GM12878 (cell line): ENCODE results near the gene RPS6KA2. TPM values are rescaled to one million over a fixed set of nuclear protein-coding genes. Genes with fewer than 3 reads are reported as not detected.

Experiments
- ATAC-seq: fragments of 200-7000 bp; cut with Tn5 transposase; 3 replicates; pipeline ENCODE4 v1.9.1; 2020; ENCODE audit warnings: mild to moderate bottlenecking, moderate library complexity
- BruUV-seq: library from RNA; stranded (reverse); fragments of 400-500 nt; replicated peaks from 2 replicates; lab custom pipeline; 2021; lab: Mats Ljungman, UMichigan
- CTCF ChIA-PET: fragments of 300-600 bp; sonication (Branson Sonifier 250); formaldehyde crosslinking; extraction: SDS; loops from one replicate; lab custom pipeline; 2021; ENCODE audit warnings: inconsistent platforms; lab: Yijun Ruan, JAX
- POLR2A ChIA-PET: fragments of 350-600 bp; formaldehyde crosslinking; extraction: SDS; loops from one replicate; lab custom pipeline; 2021; ENCODE audit warnings: inconsistent platforms; lab: Charles Lee
- RAD21 ChIA-PET: fragments of 300-600 bp; sonication (Branson Sonifier 250); formaldehyde crosslinking; loops from one replicate; lab custom pipeline; 2023; ENCODE audit warnings: antibody characterized with exemption; ENCODE audit not compliant: unreplicated experiment; lab: Charles Lee
- SMC1A ChIA-PET: fragments of 300-600 bp; sonication (Branson Sonifier 250); formaldehyde crosslinking; loops from one replicate; lab custom pipeline; 2023; ENCODE audit not compliant: unreplicated experiment, uncharacterized antibody; lab: Charles Lee
- DNase-seq: peaks from one replicate; pipeline ENCODE4 v3.0.0-alpha.2; 2011; ENCODE audit warnings: low read depth, low spot score
- FAIRE-seq: peaks from 3 replicates; lab custom pipeline; 2011; peaks lifted over from hg19 to GRCh38; lab: Jason Lieb, UNC
- H2AFZ ChIP-seq: 2 replicates; pipeline ENCODE4 v1.6.0; 2011; ENCODE audit warnings: low read depth, low read length, control low read depth; ENCODE audit not compliant: control insufficient read depth
- H3K27ac ChIP-seq: 2 replicates; pipeline ENCODE4 v1.5.1; 2011; ENCODE audit warnings: control low read depth; ENCODE audit not compliant: control insufficient read depth, insufficient read depth
- H3K27me3 ChIP-seq, 2 experiments: replicated peaks in 1 of 2; 2 replicates each; pipeline versions ENCODE4 v1.6.0 to v1.6.1; 2011; ENCODE audit warnings: low read length in 1 of 2; ENCODE audit not compliant: control insufficient read depth in 2 of 2, insufficient read depth in 2 of 2
- H3K36me3 ChIP-seq, 2 experiments: 2 replicates each; pipeline ENCODE4 v1.5.1; 2011; ENCODE audit warnings: low read length in 1 of 2; ENCODE audit not compliant: control insufficient read depth in 2 of 2, insufficient read depth in 2 of 2
- H3K4me1 ChIP-seq: 2 replicates; pipeline ENCODE4 v1.6.1; 2011; ENCODE audit warnings: mild to moderate bottlenecking, low read length, moderate library complexity, mixed read lengths; ENCODE audit not compliant: control insufficient read depth, insufficient read depth
- H3K4me2 ChIP-seq: 2 replicates; pipeline ENCODE4 v1.6.0; 2011; ENCODE audit warnings: control low read depth; ENCODE audit not compliant: control insufficient read depth, insufficient read depth
- H3K4me3 ChIP-seq: fragments of 200-600 bp; sonication (generic); 2 replicates; pipeline ENCODE4 v1.5.1; 2016
- H3K79me2 ChIP-seq: 2 replicates; pipeline ENCODE4 v1.6.0; 2011; ENCODE audit warnings: low read length; ENCODE audit not compliant: control insufficient read depth, insufficient read depth
- H3K9ac ChIP-seq: 2 replicates; pipeline ENCODE4 v1.8.0; 2011; ENCODE audit warnings: low read length, control low read depth, mixed read lengths; ENCODE audit not compliant: control insufficient read depth, insufficient read depth
- H3K9me3 ChIP-seq: replicated peaks from 3 replicates; pipeline ENCODE4 v1.5.1; 2011; ENCODE audit warnings: mild to moderate bottlenecking, low read length; ENCODE audit not compliant: control insufficient read depth, insufficient read depth
- H4K20me1 ChIP-seq: 2 replicates; pipeline ENCODE4 v1.6.0; 2011; ENCODE audit not compliant: control insufficient read depth, insufficient read depth
- BMI1 ChIP-seq: fragments of 450-650 bp; IDR thresholded peaks from 2 replicates; pipeline ENCODE4 v1.6.1; 2016; ENCODE audit warnings: mild to moderate bottlenecking, moderate library complexity, borderline replicate concordance
- BRCA1 ChIP-seq: IDR thresholded peaks from 2 replicates; pipeline ENCODE4 v1.6.1; 2011; ENCODE audit warnings: low read depth, low read length, improper control_type of control experiment
- FOXK2 ChIP-seq: fragments of 450-650 bp; IDR thresholded peaks from 2 replicates; pipeline ENCODE4 v1.6.1; 2017; ENCODE audit warnings: mild to moderate bottlenecking, moderate library complexity
- HDAC6 ChIP-seq: fragments of 200-600 bp; sonication (generic); IDR thresholded peaks from one replicate; pipeline ENCODE4 v1.8.0; 2017; ENCODE audit warnings: antibody characterized with exemption; ENCODE audit not compliant: unreplicated experiment
- HDGF ChIP-seq: fragments of 450-650 bp; IDR thresholded peaks from 2 replicates; pipeline ENCODE4 v1.6.1; 2016; ENCODE audit warnings: antibody characterized with exemption
- JUNB ChIP-seq: IDR thresholded peaks from 2 replicates; pipeline ENCODE4 v1.6.1; 2016; ENCODE audit warnings: antibody characterized with exemption, mild to moderate bottlenecking
- KLF5 ChIP-seq: fragments of 450-650 bp; IDR thresholded peaks from 2 replicates; pipeline ENCODE4 v1.6.1; 2014; ENCODE audit warnings: mild to moderate bottlenecking; ENCODE audit not compliant: partially characterized antibody
- MTA2 ChIP-seq: fragments of 450-650 bp; IDR thresholded peaks from 2 replicates; pipeline ENCODE4 v1.6.1; 2016; ENCODE audit warnings: low read depth, mild to moderate bottlenecking, moderate library complexity
- SUPT20H ChIP-seq: IDR thresholded peaks from 2 replicates; pipeline ENCODE4 v1.6.1; 2011; ENCODE audit warnings: low read depth, mild to moderate bottlenecking, low read length, moderate library complexity, borderline replicate concordance; ENCODE audit not compliant: control insufficient read depth
- YBX1 ChIP-seq: fragments of 450-650 bp; IDR thresholded peaks from 2 replicates; pipeline ENCODE4 v1.6.1; 2016; ENCODE audit warnings: antibody characterized with exemption
- YY1 ChIP-seq: IDR thresholded peaks from 2 replicates; pipeline ENCODE4 v1.6.1; 2011; ENCODE audit warnings: low read depth, mild to moderate bottlenecking, low read length
- ZZZ3 ChIP-seq: IDR thresholded peaks from 2 replicates; pipeline ENCODE4 v1.6.1; 2011; ENCODE audit warnings: low read depth; ENCODE audit not compliant: control insufficient read depth, insufficient read length
- WGBS: methylation state at CpG from one replicate; pipeline ENCODE4 v1.1.6; 2016; ENCODE audit warnings: low lambda C conversion rate; ENCODE audit not compliant: insufficient replicate concordance, insufficient coverage; ENCODE audit errors: missing lambda C conversion rate; 5-methylcytosine and 5-hydroxymethylcytosine counted together
- in situ Hi-C: fragments of 300-500 bp; cut with MboI; formaldehyde crosslinking; loops from 9 replicates; pipeline ENCODE4 v1.14.3; 2018; ENCODE audit warnings: mixed read lengths
- intact Hi-C: fragments of 100-400 bp; cut with micrococcal nuclease; formaldehyde crosslinking; loops from one replicate; pipeline ENCODE4 v1.14.2; 2022; ENCODE audit not compliant: unreplicated experiment
- polyA plus RNA-seq, 11 experiments: library from polyadenylated mRNA; depleted of rRNA in 4 of 11; unstranded in 6 of 11; stranded (reverse) in 5 of 11; fragments of >200 nt; fragmentation: Nextera tagmentation in 4 of 11; fragmentation: Illumina TruSeq in 1 of 11; extraction: Ambion mirVana in 4 of 11; extraction: Trizol in 1 of 11; gene quantifications; 1 replicate in 1 of 11; 2 replicates in 10 of 11; pipeline versions ENCODE4 v1.2.1 to v1.2.3, GENCODE V29; 2011 to 2016; ENCODE audit warnings: inconsistent platforms in 2 of 11, missing spikeins in 2 of 11, low read depth in 1 of 11
- total RNA-seq, 4 experiments: library from RNA; depleted of rRNA in 3 of 4; stranded (reverse); fragments of >200 nt in 3 of 4; fragmentation: Illumina TruSeq in 1 of 4; extraction: Trizol in 1 of 4; gene quantifications; 2 replicates each; pipeline versions ENCODE4 v1.2.1 to v1.2.3, GENCODE V29; 2013 to 2021
- TF ChIP-seq, protein P1 (sequence below): IDR thresholded peaks from 2 replicates; pipeline ENCODE4 v1.6.1; 2012; ENCODE audit warnings: low read depth, low read length, improper control_type of control experiment
- TF ChIP-seq, protein P2 (sequence below): IDR thresholded peaks from 2 replicates; pipeline ENCODE4 v1.6.1; 2011; ENCODE audit warnings: low read depth, low read length, improper control_type of control experiment, borderline replicate concordance
- TF ChIP-seq, protein P3 (sequence below): fragments of 450-650 bp; IDR thresholded peaks from 2 replicates; pipeline ENCODE4 v1.6.1; 2017; ENCODE audit warnings: low read depth, mild to moderate bottlenecking, moderate library complexity

RPS6KA2 gene
- total and polyA plus RNA-seq, 10 of the 15 experiments (the other 5 are each of a cell fraction or from before 2014, with no cell fraction given), result 0.02 to 1.0 (median 0.22) TPM; not detected in 1

DNA sequence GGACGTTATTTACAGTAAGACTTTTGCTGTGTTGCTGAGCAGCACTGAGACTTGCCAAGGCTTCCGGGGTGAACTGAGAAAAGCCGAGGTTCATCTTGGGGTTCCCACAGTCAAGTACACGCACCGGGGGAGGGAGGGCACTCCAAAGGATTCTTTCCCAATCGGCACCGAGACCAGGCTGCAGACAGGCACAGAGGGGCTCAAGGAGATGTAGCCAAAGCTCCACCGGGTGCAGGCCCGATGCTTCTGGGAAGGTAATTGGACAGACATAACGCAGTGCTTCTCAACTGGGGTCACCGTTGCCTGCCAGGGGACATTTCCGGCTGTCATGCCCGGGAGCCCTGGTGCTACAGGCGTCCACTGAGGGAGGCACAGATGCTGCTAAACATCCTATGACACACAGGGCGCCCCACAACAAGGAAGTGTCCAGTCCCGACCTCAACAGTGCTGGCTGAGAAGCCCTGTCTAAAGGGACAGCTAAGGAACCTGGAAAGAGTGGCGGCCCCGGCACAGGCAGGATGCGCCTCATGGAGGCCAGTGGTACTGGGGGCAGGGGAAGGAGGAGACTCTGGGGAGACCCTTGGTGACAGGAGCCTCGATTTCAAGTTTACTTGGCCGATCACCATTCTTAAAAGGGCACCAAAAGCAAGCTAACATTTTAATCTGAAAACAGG lies 133.5 kb downstream of the RPS6KA2 start:
- BruUV-seq, result no TSS peak
- H3K9me3 ChIP-seq, result peaks cover 14% of the 10 kb centered on the region; the same call in 2 of the 3 replicates
- ATAC-seq (no peak), FAIRE-seq (no peak), DNase-seq (no peak)
- no peaks in the 10 kb centered on the region for H4K20me1 ChIP-seq
- CTCF ChIA-PET, result no interaction called here
- no peaks in the 10 kb centered on the region for H3K27me3 ChIP-seq
- in situ Hi-C loops, result no loop called here
- TF ChIP-seq SUPT20H, result no peak
- TF ChIP-seq YBX1, result no peak
- TF ChIP-seq KLF5, result no peak
- TF ChIP-seq, protein P1, sequence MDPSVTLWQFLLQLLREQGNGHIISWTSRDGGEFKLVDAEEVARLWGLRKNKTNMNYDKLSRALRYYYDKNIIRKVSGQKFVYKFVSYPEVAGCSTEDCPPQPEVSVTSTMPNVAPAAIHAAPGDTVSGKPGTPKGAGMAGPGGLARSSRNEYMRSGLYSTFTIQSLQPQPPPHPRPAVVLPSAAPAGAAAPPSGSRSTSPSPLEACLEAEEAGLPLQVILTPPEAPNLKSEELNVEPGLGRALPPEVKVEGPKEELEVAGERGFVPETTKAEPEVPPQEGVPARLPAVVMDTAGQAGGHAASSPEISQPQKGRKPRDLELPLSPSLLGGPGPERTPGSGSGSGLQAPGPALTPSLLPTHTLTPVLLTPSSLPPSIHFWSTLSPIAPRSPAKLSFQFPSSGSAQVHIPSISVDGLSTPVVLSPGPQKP, result no peak
- TF ChIP-seq YY1, result no peak
- TF ChIP-seq ZZZ3, result no peak
- TF ChIP-seq HDGF, result no peak
- no peak for TF ChIP-seq FOXK2
- no peak for TF ChIP-seq MTA2
- TF ChIP-seq JUNB, result no peak
- no peak for TF ChIP-seq BMI1
- no peak for TF ChIP-seq BRCA1
- TF ChIP-seq, protein P2, sequence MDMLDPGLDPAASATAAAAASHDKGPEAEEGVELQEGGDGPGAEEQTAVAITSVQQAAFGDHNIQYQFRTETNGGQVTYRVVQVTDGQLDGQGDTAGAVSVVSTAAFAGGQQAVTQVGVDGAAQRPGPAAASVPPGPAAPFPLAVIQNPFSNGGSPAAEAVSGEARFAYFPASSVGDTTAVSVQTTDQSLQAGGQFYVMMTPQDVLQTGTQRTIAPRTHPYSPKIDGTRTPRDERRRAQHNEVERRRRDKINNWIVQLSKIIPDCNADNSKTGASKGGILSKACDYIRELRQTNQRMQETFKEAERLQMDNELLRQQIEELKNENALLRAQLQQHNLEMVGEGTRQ, result no peak
- TF ChIP-seq, protein P3, sequence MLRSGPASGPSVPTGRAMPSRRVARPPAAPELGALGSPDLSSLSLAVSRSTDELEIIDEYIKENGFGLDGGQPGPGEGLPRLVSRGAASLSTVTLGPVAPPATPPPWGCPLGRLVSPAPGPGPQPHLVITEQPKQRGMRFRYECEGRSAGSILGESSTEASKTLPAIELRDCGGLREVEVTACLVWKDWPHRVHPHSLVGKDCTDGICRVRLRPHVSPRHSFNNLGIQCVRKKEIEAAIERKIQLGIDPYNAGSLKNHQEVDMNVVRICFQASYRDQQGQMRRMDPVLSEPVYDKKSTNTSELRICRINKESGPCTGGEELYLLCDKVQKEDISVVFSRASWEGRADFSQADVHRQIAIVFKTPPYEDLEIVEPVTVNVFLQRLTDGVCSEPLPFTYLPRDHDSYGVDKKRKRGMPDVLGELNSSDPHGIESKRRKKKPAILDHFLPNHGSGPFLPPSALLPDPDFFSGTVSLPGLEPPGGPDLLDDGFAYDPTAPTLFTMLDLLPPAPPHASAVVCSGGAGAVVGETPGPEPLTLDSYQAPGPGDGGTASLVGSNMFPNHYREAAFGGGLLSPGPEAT, result no peak
- TF ChIP-seq HDAC6, result no peak
- intact Hi-C loops, result no loop called here
- H3K27ac ChIP-seq, result no peak overlapping the region
- H3K36me3 ChIP-seq, result no peaks in the 10 kb centered on the region
- peaks cover 2% of the 10 kb centered on the region for H3K4me1 ChIP-seq
- no peak overlapping the region for H2AFZ ChIP-seq
- H3K4me3 ChIP-seq, result no peak overlapping the region
- no peak overlapping the region for H3K4me2 ChIP-seq
- WGBS, result 55% methylated on average over 21 of the region's 21 CpGs
- no peak overlapping the region for H3K9ac ChIP-seq
- SMC1A ChIA-PET, result interaction anchor here (1.0 kb wide), 1 partner anchor 180 kb away, joined by 3 read pairs; no protein-coding TSS in a partner anchor
- POLR2A ChIA-PET, result no interaction called here
- H3K79me2 ChIP-seq, result no peaks in the 10 kb centered on the region
- RAD21 ChIA-PET, result no interaction called here
